HFF-Myc (cell line): ENCODE measurements around the gene HYAL3.

Experiments
- DNase-seq: peaks from one replicate; pipeline ENCODE4 v3.0.0-alpha.2; 2011; ENCODE audit warnings: low read depth; ENCODE audit errors: extremely low read depth
- H3K4me3 ChIP-seq: replicated peaks from 2 replicates; pipeline ENCODE4 v1.5.1; 2011; ENCODE audit warnings: low read depth, mild to moderate bottlenecking, control low read depth, low read length
- CTCF ChIP-seq: IDR thresholded peaks from 2 replicates; pipeline ENCODE4 v1.5.1; 2012; ENCODE audit warnings: mild to moderate bottlenecking, low read depth, low read length, control low read depth; ENCODE audit errors: missing control alignments

The HYAL3 gene

GRCh38 chr3:50298836-50299637, at the start of gene HYAL3, which contains the start of gene NAA80:
Gene HYAL3 (minus strand): TSS chr3:50299405. CDS start chr3:50295602, 3,803 bp downstream.
Gene NAA80 (minus strand): TSS chr3:50299405. CDS start chr3:50297463, 1,942 bp downstream.
- TF ChIP-seq CTCF: no peak
- H3K4me3 ChIP-seq: peak within 1 kb of the TSS; percentile 76
- DNase-seq: peak; percentile 98

GRCh38 chr3:50347187-50347813, 48.1 kb upstream of the HYAL3 start:
- no peak for DNase-seq
- peak; percentile 62 for TF ChIP-seq CTCF

GRCh38 chr3:50345586-50346234, 46.5 kb upstream of the HYAL3 start, which contains the start of gene ZMYND10:
Gene ZMYND10 (minus strand): TSS chr3:50345732. CDS start chr3:50345579, 153 bp downstream.
- no peak for TF ChIP-seq CTCF
- H3K4me3 ChIP-seq: peak within 1 kb of the TSS; percentile 40
- DNase-seq: no peak

More at GRCh38 chr3:50347187-50347813, 48.1 kb upstream of the HYAL3 start:
- no peak overlapping the region for H3K4me3 ChIP-seq

DNA sequence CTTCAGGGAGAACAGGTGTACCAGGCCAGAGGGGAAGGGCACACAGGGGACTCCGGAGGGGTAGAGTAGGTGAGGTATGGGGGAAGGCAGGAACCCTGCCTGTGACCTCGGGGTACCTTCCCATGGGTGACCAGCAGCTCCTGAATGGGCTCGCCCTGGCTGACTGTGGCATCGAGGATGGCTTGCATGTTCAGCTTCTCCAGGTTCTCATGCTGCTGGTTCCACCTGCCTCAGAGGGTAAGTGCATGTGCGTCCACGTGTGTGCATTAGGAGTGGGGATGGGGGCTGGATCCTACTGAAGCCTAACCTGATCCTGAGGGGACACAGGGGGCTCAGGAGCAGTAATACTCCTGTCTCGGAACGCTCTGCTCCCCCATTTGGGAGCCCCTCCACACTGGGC, 45.8 kb upstream of the HYAL3 start:
- no peak for TF ChIP-seq CTCF
- H3K4me3 ChIP-seq: peak overlapping the region; percentile 40
- DNase-seq: no peak

GRCh38 chr3:50342813-50343633, 43.8 kb upstream of the HYAL3 start:
- no peak for DNase-seq
- TF ChIP-seq CTCF: no peak
- no peak overlapping the region for H3K4me3 ChIP-seq
